Ovary (tissue), 3 donors: ENCODE measurements around the gene TLR9.

Experiments used
- EP300 ChIP-seq: sonication (generic); formaldehyde crosslinking; IDR thresholded peaks from one replicate; pipeline ENCODE4 v1.6.1; 2017; ENCODE audit warnings: antibody characterized with exemption
- TF ChIP-seq, protein P1 (sequence below), 3 donors: fragments of 450-650 bp in 2 of 3; fragments of 200-600 bp in 1 of 3; IDR thresholded peaks; one replicate each; pipeline versions ENCODE4 v1.5.1 to v1.8.0; 2016 to 2022; ENCODE audit warnings: antibody characterized with exemption in 3 of 3, mild to moderate bottlenecking in 1 of 3
- donor health status: DM: no; HTN: no; CAD: no.

DNA sequence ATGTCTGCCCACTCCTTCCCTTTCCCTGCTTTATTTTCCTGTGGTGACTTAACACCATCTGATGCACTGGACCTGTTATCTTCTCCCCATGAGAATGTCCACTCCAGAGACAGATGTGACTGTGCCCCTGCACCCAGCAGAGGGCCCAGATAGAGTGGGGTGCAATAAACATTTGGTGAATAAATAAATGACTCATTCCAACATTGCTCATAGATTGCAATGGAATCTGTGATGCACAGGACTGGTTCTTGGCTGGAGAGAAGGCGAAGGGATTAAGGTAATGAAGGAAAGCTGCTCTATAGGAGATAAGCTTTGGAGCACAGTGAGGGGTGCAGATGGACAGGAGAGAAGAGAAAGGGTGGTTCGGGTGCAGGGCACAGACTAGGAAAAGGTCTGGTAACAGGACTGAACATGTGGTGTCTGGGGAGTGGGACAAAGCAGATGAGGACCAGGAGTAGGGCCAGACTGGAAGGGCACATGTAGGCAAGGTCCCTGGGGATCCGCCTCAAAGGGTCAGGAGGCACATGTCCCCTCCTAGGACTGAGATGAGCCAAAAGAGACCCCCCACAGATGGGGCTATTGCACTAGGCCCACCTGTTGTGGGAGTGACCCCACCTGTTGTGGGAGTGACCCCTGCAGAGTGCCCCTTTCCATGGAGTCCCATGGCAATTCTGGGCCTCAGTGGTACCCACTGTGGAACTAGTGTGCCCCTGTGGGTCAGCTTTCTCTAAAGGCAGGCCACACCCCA is 53.8 kb downstream of the TLR9 start:
- TF ChIP-seq, protein P1, sequence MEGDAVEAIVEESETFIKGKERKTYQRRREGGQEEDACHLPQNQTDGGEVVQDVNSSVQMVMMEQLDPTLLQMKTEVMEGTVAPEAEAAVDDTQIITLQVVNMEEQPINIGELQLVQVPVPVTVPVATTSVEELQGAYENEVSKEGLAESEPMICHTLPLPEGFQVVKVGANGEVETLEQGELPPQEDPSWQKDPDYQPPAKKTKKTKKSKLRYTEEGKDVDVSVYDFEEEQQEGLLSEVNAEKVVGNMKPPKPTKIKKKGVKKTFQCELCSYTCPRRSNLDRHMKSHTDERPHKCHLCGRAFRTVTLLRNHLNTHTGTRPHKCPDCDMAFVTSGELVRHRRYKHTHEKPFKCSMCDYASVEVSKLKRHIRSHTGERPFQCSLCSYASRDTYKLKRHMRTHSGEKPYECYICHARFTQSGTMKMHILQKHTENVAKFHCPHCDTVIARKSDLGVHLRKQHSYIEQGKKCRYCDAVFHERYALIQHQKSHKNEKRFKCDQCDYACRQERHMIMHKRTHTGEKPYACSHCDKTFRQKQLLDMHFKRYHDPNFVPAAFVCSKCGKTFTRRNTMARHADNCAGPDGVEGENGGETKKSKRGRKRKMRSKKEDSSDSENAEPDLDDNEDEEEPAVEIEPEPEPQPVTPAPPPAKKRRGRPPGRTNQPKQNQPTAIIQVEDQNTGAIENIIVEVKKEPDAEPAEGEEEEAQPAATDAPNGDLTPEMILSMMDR (IDR thresholded peaks at IDR 0.05), result no peak
- TF ChIP-seq EP300, result no peak
